HEK293 (cell line): Measurements from ENCODE around the gene SAMD11.

ENCODE experiments used
- CTCF ChIA-PET: fragments of 350-600 bp; formaldehyde crosslinking; extraction: SDS; loops from one replicate; lab custom pipeline; 2021; ENCODE audit warnings: antibody characterized with exemption; lab: Yijun Ruan, JAX
- POLR2A ChIA-PET: fragments of 300-600 bp; formaldehyde crosslinking; extraction: SDS; loops from one replicate; lab custom pipeline; 2020; ENCODE audit warnings: antibody characterized with exemption, inconsistent platforms; lab: Yijun Ruan, JAX
- H3K27ac ChIP-seq: fragments of 200-500 bp; sonication (Bioruptor generic); 2 replicates; pipeline ENCODE4 v1.5.1; 2014; ENCODE audit warnings: low read depth, low read length, control low read depth, inconsistent platforms; ENCODE audit errors: extremely low read depth
- H3K36me3 ChIP-seq, 2 experiments: fragments of 200-500 bp in 1 of 2; sonication (Bioruptor generic) in 1 of 2; 1 replicate in 1 of 2; 2 replicates in 1 of 2; pipeline ENCODE4 v1.5.1; 2014 to 2017; ENCODE audit warnings: inconsistent platforms in 2 of 2, low read length in 2 of 2; ENCODE audit not compliant: control insufficient read depth in 2 of 2, insufficient read depth in 1 of 2
- H3K4me1 ChIP-seq: fragments of 200-500 bp; sonication (Bioruptor generic); 2 replicates; pipeline ENCODE4 v1.5.1; 2014; ENCODE audit warnings: mild to moderate bottlenecking, low read length, inconsistent platforms; ENCODE audit not compliant: control insufficient read depth, insufficient read depth
- H3K4me3 ChIP-seq: 2 replicates; pipeline ENCODE4 v1.5.1; 2011; ENCODE audit warnings: low read depth, mild to moderate bottlenecking, control low read depth, low read length, moderate library complexity
- H3K9me3 ChIP-seq: fragments of 200-500 bp; sonication (Bioruptor generic); 2 replicates; pipeline ENCODE4 v1.5.1; 2014; ENCODE audit warnings: low read depth, low read length, inconsistent platforms; ENCODE audit not compliant: control insufficient read depth, insufficient read depth
- BCL11B ChIP-seq: fragments of 450-650 bp; formaldehyde crosslinking; IDR thresholded peaks from 2 replicates; pipeline ENCODE4 v1.5.1; 2016; ENCODE audit warnings: low read depth, missing biosample characterization, missing genetic modification characterization
- HIC1 ChIP-seq: fragments of 450-650 bp; formaldehyde crosslinking; IDR thresholded peaks from 2 replicates; pipeline ENCODE4 v1.5.1; 2016; ENCODE audit warnings: missing biosample characterization, missing genetic modification characterization
- IKZF3 ChIP-seq: fragments of 450-650 bp; IDR thresholded peaks from 2 replicates; pipeline ENCODE4 v1.5.0; 2018; ENCODE audit warnings: missing biosample characterization, mild to moderate bottlenecking, missing genetic modification characterization, moderate library complexity
- OVOL3 ChIP-seq: fragments of 450-650 bp; formaldehyde crosslinking; IDR thresholded peaks from 2 replicates; pipeline ENCODE4 v1.5.1; 2016; ENCODE audit warnings: missing biosample characterization, missing genetic modification characterization
- PRDM4 ChIP-seq: fragments of 450-650 bp; formaldehyde crosslinking; IDR thresholded peaks from 2 replicates; pipeline ENCODE4 v1.5.1; 2017; ENCODE audit warnings: missing biosample characterization, missing genetic modification characterization
- REST ChIP-seq: fragments of 450-650 bp; formaldehyde crosslinking; IDR thresholded peaks from 2 replicates; pipeline ENCODE4 v1.5.1; 2016; ENCODE audit warnings: missing biosample characterization, missing genetic modification characterization
- SALL2 ChIP-seq: fragments of 450-650 bp; formaldehyde crosslinking; IDR thresholded peaks from 2 replicates; pipeline ENCODE4 v1.5.0; 2017; ENCODE audit warnings: missing biosample characterization, mild to moderate bottlenecking, missing genetic modification characterization, borderline replicate concordance
- WT1 ChIP-seq: fragments of 450-650 bp; formaldehyde crosslinking; IDR thresholded peaks from 2 replicates; pipeline ENCODE4 v1.5.1; 2016; ENCODE audit warnings: missing biosample characterization, missing genetic modification characterization
- ZNF132 ChIP-seq: fragments of 450-650 bp; formaldehyde crosslinking; IDR thresholded peaks from 2 replicates; pipeline ENCODE4 v1.5.1; 2017; ENCODE audit warnings: missing biosample characterization, missing genetic modification characterization, borderline replicate concordance
- ZNF394 ChIP-seq: fragments of 450-650 bp; formaldehyde crosslinking; IDR thresholded peaks from 2 replicates; pipeline ENCODE4 v1.5.1; 2016; ENCODE audit warnings: missing biosample characterization, missing genetic modification characterization, mild to moderate bottlenecking, moderate library complexity, borderline replicate concordance
- ZNF426 ChIP-seq: fragments of 450-650 bp; formaldehyde crosslinking; IDR thresholded peaks from 2 replicates; pipeline ENCODE4 v1.5.1; 2017; ENCODE audit warnings: missing biosample characterization, missing genetic modification characterization, mild to moderate bottlenecking, inconsistent platforms, moderate library complexity
- ZNF449 ChIP-seq: fragments of 450-650 bp; formaldehyde crosslinking; IDR thresholded peaks from 2 replicates; pipeline ENCODE4 v1.5.1; 2017; ENCODE audit warnings: missing biosample characterization, mild to moderate bottlenecking, missing genetic modification characterization, moderate library complexity
- ZNF521 ChIP-seq: fragments of 450-650 bp; formaldehyde crosslinking; IDR thresholded peaks from 2 replicates; pipeline ENCODE4 v1.5.1; 2017; ENCODE audit warnings: missing biosample characterization, mild to moderate bottlenecking, missing genetic modification characterization
- ZNF596 ChIP-seq: fragments of 450-650 bp; IDR thresholded peaks from 2 replicates; pipeline ENCODE4 v1.5.0; 2018; ENCODE audit warnings: missing biosample characterization, mild to moderate bottlenecking, missing genetic modification characterization, moderate library complexity
- ZNF623 ChIP-seq: fragments of 450-650 bp; formaldehyde crosslinking; IDR thresholded peaks from 2 replicates; pipeline ENCODE4 v1.5.1; 2016; ENCODE audit warnings: missing biosample characterization, missing genetic modification characterization
- ZNF639 ChIP-seq: fragments of 450-650 bp; formaldehyde crosslinking; IDR thresholded peaks from 2 replicates; pipeline ENCODE4 v1.5.1; 2016; ENCODE audit warnings: missing biosample characterization, missing genetic modification characterization
- ZNF664 ChIP-seq: fragments of 450-650 bp; formaldehyde crosslinking; IDR thresholded peaks from 2 replicates; pipeline ENCODE4 v1.5.1; 2016; ENCODE audit warnings: missing biosample characterization, missing genetic modification characterization
- ZSCAN16 ChIP-seq: fragments of 450-650 bp; formaldehyde crosslinking; IDR thresholded peaks from 2 replicates; pipeline ENCODE4 v1.5.1; 2016; ENCODE audit warnings: missing biosample characterization, missing genetic modification characterization
- ZSCAN23 ChIP-seq: fragments of 450-650 bp; formaldehyde crosslinking; IDR thresholded peaks from 2 replicates; pipeline ENCODE4 v1.5.1; 2016; ENCODE audit warnings: missing biosample characterization, missing genetic modification characterization

The SAMD11 gene

GRCh38 chr1:944341-945325 is 20.9 kb downstream of the SAMD11 start (continued):
- no peak for TF ChIP-seq ZNF639 (tag by site-specific recombination)
- TF ChIP-seq ZNF426 = no peak
- TF ChIP-seq SALL2 = no peak
- TF ChIP-seq ZNF449 (tag by site-specific recombination) = peak; percentile 90
- no peak for TF ChIP-seq ZNF596 (tag by site-specific recombination)
- 0 out of 2 replicates have a peak, but pooled peaks have one; percentile 7 for TF ChIP-seq IKZF3 (tag by site-specific recombination)
- no peak for TF ChIP-seq ZNF521 (tag by site-specific recombination)
- TF ChIP-seq ZSCAN23 (tag by site-specific recombination) = no peak
- no peak for TF ChIP-seq PRDM4 (tag by site-specific recombination)
- TF ChIP-seq ZNF132 = no peak
- TF ChIP-seq ZSCAN16 (tag by site-specific recombination) = no peak

- peaks cover 3 to 78% of the 10 kb centered on the region in 2 experiments; a peak in 2 of 3 replicates for H3K36me3 ChIP-seq
- CTCF ChIA-PET = interaction anchor here (0.9 kb wide), 2 partner anchors 26 to 77 kb away, joined by 3 read pairs; no protein-coding TSS in a partner anchor
- peak overlapping the region; percentile 98 for H3K27ac ChIP-seq
- no peaks in the 10 kb centered on the region for H3K9me3 ChIP-seq
- POLR2A ChIA-PET = interaction anchor here (1.4 to 9.4 kb wide), 4 partner anchors 15 to 40 kb away, joined by 3 to 111 read pairs (median 8); partner anchors contain the start of gene PLEKHN1
- no peak overlapping the region for H3K4me3 ChIP-seq
- H3K4me1 ChIP-seq = peaks cover 19% of the 10 kb centered on the region
- no peak for TF ChIP-seq ZNF623
- peak; percentile 82; the same call in 1 of the 2 replicates for TF ChIP-seq HIC1 (tag by site-specific recombination)
- peak; percentile 67 for TF ChIP-seq BCL11B (tag by site-specific recombination)
- no peak for TF ChIP-seq ZNF664 (tag by site-specific recombination)
- TF ChIP-seq ZSCAN16 (tag by site-specific recombination) = no peak
- TF ChIP-seq WT1 (tag by site-specific recombination) = 0 out of 2 replicates have a peak, but pooled peaks have one; percentile 4
- TF ChIP-seq ZNF394 (tag by site-specific recombination) = no peak
- TF ChIP-seq OVOL3 (tag by site-specific recombination) = no peak
- TF ChIP-seq REST (tag by site-specific recombination) = no peak
Measured at GRCh38 chr1:945688-946556, 22.2 kb downstream of the SAMD11 start.
